HG02571 (cell line): ENCODE results near the gene TP53TG3D.
"Not testable (repeated sequence)": the region's sequence is repeated elsewhere in the genome, so short reads cannot be mapped to it uniquely, and the experiment has no call there.

ENCODE experiments used
- ATAC-seq: cut with Tn5 transposase; IDR thresholded peaks from one replicate; pipeline ENCODE4 v1.9.1; 2021; ENCODE audit warnings: mild to moderate bottlenecking, moderate library complexity; ENCODE audit not compliant: unreplicated experiment

Gene TP53TG3D, protein sequence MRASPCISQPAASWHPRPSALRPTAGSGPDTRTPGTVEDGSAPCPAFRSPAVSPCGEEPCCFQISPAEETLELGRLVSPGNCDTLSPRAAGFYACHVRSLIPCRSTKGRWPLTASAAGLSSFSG

DNA sequence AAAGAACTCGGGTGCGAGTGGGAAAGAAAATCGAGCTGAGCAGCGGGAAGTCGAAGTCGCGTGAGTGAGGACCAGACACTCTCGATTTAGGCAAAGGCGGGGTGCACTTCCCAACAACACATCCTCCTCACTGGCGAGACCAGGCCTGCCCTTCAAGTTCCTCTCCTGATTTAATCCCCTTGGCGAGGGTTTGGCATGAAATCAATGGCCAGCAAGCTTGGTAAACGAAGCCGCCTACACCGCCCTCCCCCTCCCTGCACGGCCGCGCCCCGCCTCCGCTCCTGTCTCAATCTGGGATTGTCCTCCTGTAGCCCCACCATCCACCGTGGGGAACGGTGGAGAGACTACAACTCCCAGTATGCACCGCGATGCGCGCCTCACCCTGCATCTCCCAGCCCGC, at the start of gene TP53TG3D:
TSS of gene TP53TG3D (plus strand) at position 301 of the 400 bp plus-strand sequence. CDS start at position 369, 68 bp downstream.
- not testable (repeated sequence) for ATAC-seq

DNA sequence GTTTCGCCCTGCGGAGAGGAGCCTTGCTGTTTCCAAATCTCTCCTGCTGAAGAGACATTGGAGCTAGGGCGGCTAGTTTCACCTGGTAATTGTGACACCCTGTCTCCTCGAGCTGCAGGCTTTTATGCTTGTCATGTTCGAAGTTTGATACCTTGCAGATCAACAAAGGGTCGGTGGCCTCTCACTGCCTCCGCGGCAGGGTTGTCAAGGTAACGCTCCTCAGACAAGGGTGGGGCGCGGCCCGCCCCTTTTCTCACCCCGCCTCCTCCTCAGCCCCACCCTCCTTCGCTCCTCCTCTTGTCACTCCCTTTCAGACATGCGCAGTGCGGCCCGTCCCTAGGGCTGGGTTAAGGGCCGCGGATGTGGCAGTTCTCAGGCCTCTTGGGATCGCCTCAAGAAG, 421 bp downstream of the TP53TG3D start:
- ATAC-seq = not testable (repeated sequence)

DNA sequence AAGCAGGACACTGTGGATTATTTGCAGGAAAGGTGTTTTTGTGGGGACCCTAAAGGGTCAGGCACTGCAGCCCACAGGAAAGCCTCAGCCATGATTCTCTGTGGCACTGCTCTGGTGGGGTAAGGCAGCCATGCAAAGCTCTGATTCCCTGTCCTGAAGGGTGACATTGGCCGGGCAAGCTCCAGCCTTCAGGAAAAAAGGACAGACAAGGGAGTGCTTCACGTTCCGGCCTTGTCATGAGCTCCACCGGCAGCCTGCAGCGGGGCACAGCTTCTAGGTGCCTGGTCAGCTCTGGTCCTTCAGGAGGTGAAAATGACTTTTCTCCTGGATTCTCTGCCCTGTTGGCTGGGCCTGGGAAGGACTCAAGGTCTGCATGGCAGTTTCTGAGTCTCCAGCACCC, 8.4 kb downstream of the TP53TG3D start:
- ATAC-seq = not testable (repeated sequence)

DNA sequence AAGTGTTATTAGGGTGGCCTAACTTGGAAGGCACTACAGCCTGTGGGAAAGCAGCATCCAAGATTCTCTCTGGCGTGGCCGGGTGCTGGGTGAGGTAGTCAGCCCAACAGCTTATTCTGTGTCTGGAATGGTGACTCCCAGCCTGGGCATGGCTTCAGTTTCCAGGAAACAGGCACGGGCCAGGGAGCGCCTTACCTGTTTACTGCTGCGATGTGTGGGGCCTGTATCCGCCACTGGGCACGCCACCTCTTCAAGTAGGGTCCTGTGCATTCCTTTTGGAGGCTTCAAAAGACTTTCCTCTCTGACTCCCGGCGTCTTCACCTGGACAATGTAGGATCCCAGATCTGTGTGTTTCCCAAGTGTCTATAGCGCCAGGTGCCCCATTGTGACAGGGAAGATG, 10.5 kb downstream of the TP53TG3D start:
- ATAC-seq = not testable (repeated sequence)

DNA sequence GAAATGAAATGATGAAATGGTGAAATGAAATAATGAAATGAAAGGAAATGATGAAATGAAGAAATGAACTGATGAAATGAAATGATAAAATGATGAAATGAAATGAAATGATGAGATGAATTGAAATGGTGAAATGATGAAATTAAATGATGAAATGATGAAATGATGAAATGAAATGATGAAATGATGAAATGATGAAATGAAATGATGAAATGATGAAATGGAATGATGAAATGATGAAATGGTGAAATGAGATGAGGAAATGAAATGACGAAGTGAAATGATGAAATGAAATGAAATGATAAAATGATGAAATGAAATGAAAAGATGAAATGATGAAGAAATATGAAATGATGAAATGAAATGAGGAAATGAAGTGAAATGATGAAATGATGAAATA, 28.8 kb downstream of the TP53TG3D start:
- ATAC-seq = not testable (repeated sequence)

DNA sequence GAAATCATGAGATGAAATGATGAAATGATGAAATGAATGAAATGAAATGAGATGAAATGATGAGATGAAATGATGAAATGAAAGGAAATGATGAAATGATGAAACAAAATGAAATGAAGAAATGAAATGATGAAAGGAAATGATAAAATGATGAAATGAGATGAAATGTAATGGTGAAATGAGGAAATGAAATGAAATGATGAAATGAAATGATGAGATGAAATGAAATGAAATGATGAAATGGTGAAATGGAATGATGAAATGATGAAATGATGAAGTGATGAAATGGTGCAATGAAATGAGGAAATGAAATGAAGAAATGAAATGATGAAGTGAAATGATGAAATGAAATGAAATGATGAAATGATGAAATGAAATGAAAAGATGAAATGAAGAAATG, 29.9 kb downstream of the TP53TG3D start:
- not testable (repeated sequence) for ATAC-seq

DNA sequence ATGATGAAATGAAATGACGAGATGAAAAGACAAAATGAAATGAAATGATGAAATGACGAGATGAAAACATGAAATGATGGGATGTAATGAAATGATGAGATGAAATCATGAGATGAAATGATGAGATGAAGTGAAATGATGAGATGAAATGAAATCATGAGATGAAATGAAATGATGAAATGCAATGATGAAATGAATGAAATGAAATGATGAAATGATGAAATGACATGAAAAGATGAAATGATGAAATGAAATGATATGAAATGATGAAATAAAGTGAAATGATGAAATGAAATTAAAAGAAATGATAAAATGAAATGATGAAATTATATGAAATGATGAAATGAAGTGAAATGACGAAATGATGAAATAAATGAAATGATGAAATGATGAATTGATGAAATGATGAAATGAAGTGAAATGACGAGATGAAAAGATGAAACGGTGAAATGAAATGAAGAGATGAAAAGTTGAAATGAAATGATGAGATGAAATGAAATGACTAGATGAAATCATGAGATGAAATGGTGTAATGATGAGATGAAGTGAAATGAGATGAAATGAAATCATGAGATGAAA, 30.9 kb downstream of the TP53TG3D start:
- not testable (repeated sequence) for ATAC-seq

DNA sequence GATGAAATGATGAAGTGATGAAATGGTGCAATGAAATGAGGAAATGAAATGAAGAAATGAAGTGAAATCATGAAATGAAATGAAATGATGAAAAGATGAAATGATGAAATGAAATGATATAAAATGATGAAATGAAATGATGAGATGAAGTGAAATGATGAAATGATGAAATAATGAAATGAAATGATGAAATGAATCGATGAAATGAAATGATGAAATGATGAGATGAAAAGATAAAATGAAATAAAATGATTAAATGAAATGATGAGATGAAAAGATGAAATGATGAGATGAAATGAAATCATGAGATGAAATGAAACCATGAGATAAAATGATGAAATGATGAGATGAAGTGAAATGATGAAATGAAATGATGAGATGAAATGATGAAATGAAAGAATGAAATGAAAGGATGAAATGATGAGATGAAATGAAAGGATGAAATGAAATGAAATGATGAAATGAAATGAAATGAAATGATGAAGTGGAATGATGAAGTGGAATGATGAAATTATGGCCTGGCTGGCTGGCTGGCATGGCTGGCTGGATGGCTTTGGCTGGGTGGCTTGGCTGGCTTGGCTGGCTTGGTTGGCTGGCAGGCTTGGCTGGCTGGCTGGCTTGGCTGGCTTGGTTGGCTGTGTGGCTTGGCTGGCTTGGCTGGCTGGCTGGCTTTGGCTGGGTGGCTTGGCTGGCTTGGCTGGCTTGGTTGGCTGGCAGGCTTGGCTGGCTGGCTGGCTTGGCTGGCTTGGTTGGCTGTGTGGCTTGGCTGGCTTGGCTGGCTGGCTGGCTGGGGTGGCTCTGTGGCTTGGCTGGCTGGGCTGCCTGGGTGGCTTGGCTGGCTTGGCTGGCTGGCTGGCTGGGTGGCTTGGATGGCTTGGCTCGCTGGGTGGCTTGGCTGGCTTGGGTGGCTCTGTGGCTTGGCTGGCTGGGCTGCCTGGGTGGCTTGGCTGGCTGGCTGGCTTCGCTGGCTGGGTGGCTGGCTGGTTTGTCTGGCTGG, 32.0 kb downstream of the TP53TG3D start:
- not testable (repeated sequence) for ATAC-seq

DNA sequence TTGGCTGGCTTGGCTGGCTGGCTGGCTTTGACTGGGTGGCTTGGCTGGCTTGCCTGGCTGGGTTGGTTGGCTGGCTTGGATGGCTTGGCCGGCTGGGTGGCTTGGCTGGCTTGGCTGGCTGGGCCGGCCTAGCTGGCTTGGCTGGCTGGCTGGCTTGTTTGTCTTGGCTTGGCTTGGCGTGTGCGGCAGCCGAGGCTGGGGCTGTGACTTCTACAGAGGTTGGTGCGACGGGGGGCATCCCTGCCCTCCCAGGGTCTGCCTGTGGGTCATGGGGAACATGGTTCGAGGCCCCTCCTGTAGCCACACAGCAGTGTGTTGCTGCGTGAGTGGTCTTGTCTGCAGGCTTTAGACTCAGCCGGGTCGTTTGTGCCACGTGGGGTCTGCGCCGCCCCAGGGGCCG, 33.1 kb downstream of the TP53TG3D start:
- ATAC-seq = not testable (repeated sequence)

DNA sequence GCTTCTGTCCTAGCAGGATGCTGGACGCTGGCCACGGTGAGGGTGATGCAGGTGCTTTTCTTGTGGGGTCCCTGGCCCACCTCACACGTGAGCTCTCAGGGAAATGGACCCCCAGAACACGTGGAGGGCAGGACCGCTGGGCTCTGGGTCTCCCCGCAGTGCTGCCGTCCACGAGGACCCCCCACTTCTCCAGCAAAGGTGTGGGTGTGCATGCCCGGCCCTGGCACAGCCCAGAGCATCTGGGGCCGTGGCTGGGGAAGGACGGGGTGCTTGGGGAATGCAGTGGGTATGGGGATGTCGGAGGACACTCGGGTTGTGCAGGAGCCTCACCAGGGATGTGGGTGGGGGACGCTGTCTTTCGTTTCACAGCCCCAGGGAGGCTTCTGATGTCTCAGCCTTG, 34.7 kb downstream of the TP53TG3D start:
- ATAC-seq = not testable (repeated sequence)

DNA sequence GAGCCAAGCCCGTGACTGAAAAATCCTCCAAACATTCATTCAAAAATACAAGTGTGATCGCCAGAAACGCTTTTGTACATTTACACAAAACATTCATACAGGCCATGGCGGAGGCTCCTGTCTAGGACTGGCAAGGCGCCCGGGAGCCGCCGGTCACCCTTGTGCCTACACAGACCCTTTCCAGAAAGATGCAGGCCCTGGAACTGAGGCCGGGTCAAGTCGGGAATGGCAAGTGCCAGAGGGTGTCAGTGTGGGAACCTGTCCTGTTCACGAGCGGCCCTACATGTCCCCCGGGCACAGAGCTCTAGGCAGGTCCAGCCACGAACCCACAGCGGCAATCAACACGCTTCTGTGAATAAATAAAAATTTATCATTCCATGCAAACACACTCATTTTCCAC, 36.1 kb downstream of the TP53TG3D start:
- ATAC-seq = not testable (repeated sequence)

DNA sequence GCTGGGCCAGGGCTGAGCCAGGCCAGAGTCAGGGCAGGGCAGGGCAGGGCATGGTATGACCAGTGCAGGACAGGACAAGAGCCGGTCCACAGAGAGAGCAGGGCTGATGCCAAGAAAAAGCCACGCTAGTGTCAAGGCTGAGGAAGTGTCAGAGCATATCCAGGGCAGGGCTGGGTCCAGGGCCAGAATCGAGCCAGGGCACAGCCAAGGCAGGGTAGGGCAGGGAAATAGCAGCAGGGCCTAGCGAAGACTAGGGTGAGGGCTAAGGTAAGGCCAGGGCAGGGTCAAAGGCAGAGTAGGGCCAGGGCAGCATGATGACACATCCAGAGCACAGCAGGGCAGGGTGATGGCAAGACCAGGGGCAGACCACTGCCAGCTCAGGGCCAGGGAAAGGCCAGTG, 49.7 kb downstream of the TP53TG3D start:
- not testable (repeated sequence) for ATAC-seq
